Adrenal gland (tissue), 12 donors: ENCODE measurements around the gene RNF20. TPM values are rescaled to one million over a fixed set of nuclear protein-coding genes. Genes with fewer than 3 reads are reported as not detected.
"Not testable (repeated sequence)": the region's sequence is repeated elsewhere in the genome, so short reads cannot be mapped to it uniquely, and the experiment has no call there.

Source experiments
- DNase-seq, 7 donors: peaks; one replicate each; pipeline ENCODE4 v3.0.0-alpha.2; 2019 to 2020
- H3K27ac ChIP-seq, 5 donors: fragments of 200-600 bp; sonication (generic) in 4 of 5; 1 replicate in 3 of 5; 2 replicates in 2 of 5; pipeline versions ENCODE4 v1.5.1 to v1.8.0; 2016 to 2020; ENCODE audit warnings: mild to moderate bottlenecking in 1 of 5
- H3K27me3 ChIP-seq: fragments of 200-600 bp; 2 replicates; pipeline ENCODE4 v1.8.0; 2021
- H3K36me3 ChIP-seq, 2 donors: fragments of 200-600 bp; replicated peaks in 1 of 2; 1 replicate in 1 of 2; 2 replicates in 1 of 2; pipeline versions ENCODE4 v1.5.1 to v1.8.0; 2018 to 2022
- H3K4me1 ChIP-seq, 2 donors: fragments of 200-600 bp; replicated peaks in 1 of 2; 1 replicate in 1 of 2; 2 replicates in 1 of 2; pipeline versions ENCODE4 v1.5.1 to v1.8.0; 2018 to 2021
- H3K4me3 ChIP-seq, 4 donors: fragments of 200-600 bp; sonication (generic) in 3 of 4; one replicate each; pipeline ENCODE4 v1.5.1; 2016 to 2018
- H3K9me3 ChIP-seq, 3 donors: fragments of 200-600 bp; sonication (generic) in 1 of 3; replicated peaks in 1 of 3; 1 replicate in 2 of 3; 2 replicates in 1 of 3; pipeline versions ENCODE4 v1.5.1 to v1.8.0; 2016 to 2021
- POLR2A ChIP-seq, 2 donors: fragments of 450-650 bp; IDR thresholded peaks; one replicate each; pipeline ENCODE4 v1.6.1; 2017; ENCODE audit warnings: antibody characterized with exemption in 2 of 2, mild to moderate bottlenecking in 2 of 2, moderate library complexity in 1 of 2
- WGBS, 4 donors: extraction: QIAGEN DNeasy Blood & Tissue Kit in 2 of 4; methylation state at CpG; one replicate each; pipeline versions ENCODE4 v1.1.5 to v1.1.7; 2013 to 2017; 5-methylcytosine and 5-hydroxymethylcytosine counted together
- intact Hi-C, 2 donors: fragments of 100-400 bp; cut with DNase I; formaldehyde crosslinking; loops; one replicate each; pipeline versions ENCODE4 v1.14.1 to v1.15.0; 2022 to 2023
- polyA plus RNA-seq, 3 donors: library from polyadenylated mRNA; stranded (reverse); fragments of 200-250 nt in 2 of 3; fragments of 350-450 nt in 1 of 3; fragmentation: Illumina TruSeq in 1 of 3; extraction: RNeasy Lipid Tissue Mini Kit (QIAGEN cat#74804) in 1 of 3; gene quantifications; one replicate each; pipeline ENCODE4 v1.2.3, GENCODE V29; 2013 to 2014
- total RNA-seq, 9 donors: library from RNA; depleted of rRNA in 4 of 9; stranded (reverse); fragments of >200 nt in 4 of 9; fragments of 120-200 nt in 1 of 9; fragmentation: NEBNext Ultra II Directional in 1 of 9; extraction: Animal tissue kit (Norgen Biotek cat#: 25700) in 1 of 9; gene quantifications; one replicate each; pipeline versions ENCODE4 v1.1.0 to v1.2.4, GENCODE V29; 2013 to 2023
- TF ChIP-seq, protein P1 (sequence below), 6 experiments: fragments of 450-650 bp in 4 of 6; fragments of 200-600 bp in 2 of 6; sonication (generic) in 1 of 6; IDR thresholded peaks; 1 replicate in 5 of 6; 2 replicates in 1 of 6; pipeline versions ENCODE4 v1.5.1 to v1.8.0; 2016 to 2021; ENCODE audit warnings: antibody characterized with exemption in 6 of 6, mild to moderate bottlenecking in 2 of 6, moderate library complexity in 1 of 6
- donor health status: healthy with polysubstance abuse.
- donor health status: Bipolar disorder and iron deficiency.
- donor health status: DM: yes; HTN: yes; CAD: no.
- donor health status: DM: no; HTN: no; CAD: no.
- donor health status: DM: no; HTN: no; CAD: no.
- donor health status: DM: yes; HTN: yes; CAD: no.

The RNF20 gene
- total and polyA plus RNA-seq, 12 donors = 13.5 to 46.8 (median 27.8) TPM

DNA sequence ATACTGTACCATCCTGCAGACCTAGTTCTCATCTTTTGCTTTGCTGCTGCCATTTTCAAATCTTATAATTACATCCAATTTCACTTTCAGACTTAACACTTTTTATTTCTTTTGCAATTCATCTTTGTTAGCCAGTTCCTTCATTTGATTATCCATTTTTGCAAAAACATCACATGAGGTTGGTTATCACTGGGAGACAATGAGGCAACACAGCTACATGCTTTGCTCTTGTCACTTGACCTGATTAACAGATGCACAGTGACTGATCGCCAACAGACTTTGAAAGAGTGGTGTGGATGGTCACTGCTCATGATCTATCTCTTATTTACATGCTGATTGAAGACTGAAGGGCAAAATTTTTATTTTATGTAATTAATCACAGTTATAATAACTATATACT is 17.0 kb upstream of the RNF20 start:
- Histone ChIP-seq H3K27me3 (no peaks in the 10 kb centered on the region), H3K4me1 (peaks cover 0 to 17% of the 10 kb centered on the region in 2 donors), H3K27ac (no peak overlapping the region), H3K9me3 (no peaks in the 10 kb centered on the region), H3K4me3 (no peak overlapping the region), H3K36me3 (no peaks in the 10 kb centered on the region)
- WGBS, 4 donors = 74 to 86% (median 81%) methylated on average over 1 of the region's 1 CpG
- TF ChIP-seq, protein P1, sequence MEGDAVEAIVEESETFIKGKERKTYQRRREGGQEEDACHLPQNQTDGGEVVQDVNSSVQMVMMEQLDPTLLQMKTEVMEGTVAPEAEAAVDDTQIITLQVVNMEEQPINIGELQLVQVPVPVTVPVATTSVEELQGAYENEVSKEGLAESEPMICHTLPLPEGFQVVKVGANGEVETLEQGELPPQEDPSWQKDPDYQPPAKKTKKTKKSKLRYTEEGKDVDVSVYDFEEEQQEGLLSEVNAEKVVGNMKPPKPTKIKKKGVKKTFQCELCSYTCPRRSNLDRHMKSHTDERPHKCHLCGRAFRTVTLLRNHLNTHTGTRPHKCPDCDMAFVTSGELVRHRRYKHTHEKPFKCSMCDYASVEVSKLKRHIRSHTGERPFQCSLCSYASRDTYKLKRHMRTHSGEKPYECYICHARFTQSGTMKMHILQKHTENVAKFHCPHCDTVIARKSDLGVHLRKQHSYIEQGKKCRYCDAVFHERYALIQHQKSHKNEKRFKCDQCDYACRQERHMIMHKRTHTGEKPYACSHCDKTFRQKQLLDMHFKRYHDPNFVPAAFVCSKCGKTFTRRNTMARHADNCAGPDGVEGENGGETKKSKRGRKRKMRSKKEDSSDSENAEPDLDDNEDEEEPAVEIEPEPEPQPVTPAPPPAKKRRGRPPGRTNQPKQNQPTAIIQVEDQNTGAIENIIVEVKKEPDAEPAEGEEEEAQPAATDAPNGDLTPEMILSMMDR (IDR thresholded peaks at IDR 0.05) = no peak
- TF ChIP-seq POLR2A (IDR thresholded peaks at IDR 0.05) = no peak
- intact Hi-C loops = no loop called here
- no peak for DNase-seq

DNA sequence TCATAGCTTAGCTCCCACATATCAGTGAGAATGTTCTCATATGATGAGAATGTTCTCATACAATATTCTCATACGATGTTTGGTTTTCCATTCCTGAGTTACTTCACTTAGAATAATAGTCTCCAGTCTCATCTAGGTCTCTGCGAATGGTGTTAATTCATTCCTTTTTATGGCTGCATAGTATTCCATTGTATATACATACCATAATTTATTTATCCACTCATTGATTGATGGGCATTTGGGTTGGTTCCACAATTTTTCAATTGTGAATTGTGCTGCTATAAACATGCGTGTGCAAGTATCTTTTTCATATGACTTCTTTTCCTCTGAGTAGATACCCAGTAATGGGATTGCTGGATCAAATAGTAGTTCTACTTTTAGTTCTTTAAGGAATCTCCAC is 15.2 kb upstream of the RNF20 start:
- DNase-seq, intact Hi-C loops, H3K36me3 ChIP-seq, H3K9me3 ChIP-seq, H3K27me3 ChIP-seq, H3K4me3 ChIP-seq, H3K27ac ChIP-seq: not testable (repeated sequence)
- H3K4me1 ChIP-seq = peaks cover 0 to 15% of the 10 kb centered on the region in 2 donors
- WGBS, 4 donors = 88 to 91% (median 90%) methylated on average over 3 of the region's 3 CpGs

DNA sequence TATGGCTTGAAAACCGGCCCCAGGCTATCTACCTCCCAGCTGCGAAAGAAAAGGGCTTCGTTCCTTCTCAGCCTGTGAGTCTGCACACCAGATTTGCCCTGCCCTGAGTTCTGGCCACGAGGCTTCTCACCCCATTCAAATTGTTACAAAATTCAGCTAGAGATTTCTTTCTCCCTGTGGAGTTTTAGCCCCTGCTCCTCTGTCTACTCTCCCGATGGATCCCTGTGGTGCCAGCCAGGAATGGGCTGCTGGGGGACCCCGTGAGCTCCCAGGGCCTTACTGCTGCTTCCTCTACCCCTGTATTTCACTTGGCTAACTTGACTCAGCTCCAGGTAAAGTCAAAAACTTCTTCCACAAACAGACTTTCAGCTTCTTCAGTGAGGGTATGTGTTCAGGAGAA is 9.3 kb upstream of the RNF20 start:
- WGBS, 4 donors = 73 to 88% (median 87%) methylated on average over 5 to 6 of the region's 6 CpGs
- H3K9me3 ChIP-seq = no peaks in the 10 kb centered on the region
- DNase-seq = no peak
- no peak overlapping the region for H3K4me3 ChIP-seq
- H3K27ac ChIP-seq = no peak overlapping the region
- H3K27me3 ChIP-seq = no peaks in the 10 kb centered on the region
- no peaks in the 10 kb centered on the region for H3K36me3 ChIP-seq
- TF ChIP-seq, protein P1 (IDR thresholded peaks at IDR 0.05) = no peak
- TF ChIP-seq POLR2A (IDR thresholded peaks at IDR 0.05) = no peak
- no peaks in the 10 kb centered on the region for H3K4me1 ChIP-seq
- intact Hi-C loops = loop anchor here in 1 of 2 donors (5.0 kb wide), 1 partner anchor 57 kb away; no protein-coding TSS in a partner anchor

DNA sequence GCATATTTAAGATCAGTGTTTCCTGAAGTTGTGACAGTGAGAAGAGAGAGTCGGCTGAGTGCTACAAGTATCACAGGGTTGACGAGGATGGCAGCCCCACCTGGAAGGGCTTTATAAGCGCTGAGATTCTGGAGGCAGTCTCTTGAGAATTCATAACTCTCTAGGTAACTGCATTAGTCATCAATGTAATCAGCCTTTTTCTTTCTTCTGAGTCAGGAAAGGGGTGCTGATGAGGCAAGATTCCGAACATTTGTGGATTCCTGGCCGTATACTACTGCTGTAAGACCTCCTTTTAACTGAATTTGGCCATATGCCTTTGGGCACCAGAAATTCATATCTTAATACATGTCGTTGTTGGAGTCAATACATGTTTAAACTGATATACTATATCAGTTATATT is 6.6 kb upstream of the RNF20 start:
- no peaks in the 10 kb centered on the region for H3K4me1 ChIP-seq
- intact Hi-C loops = no loop called here
- no peak overlapping the region for H3K27ac ChIP-seq
- no peaks in the 10 kb centered on the region for H3K36me3 ChIP-seq
- no peak overlapping the region for H3K4me3 ChIP-seq
- H3K27me3 ChIP-seq = no peaks in the 10 kb centered on the region
- no peak for DNase-seq
- no peak for TF ChIP-seq POLR2A (IDR thresholded peaks at IDR 0.05)
- TF ChIP-seq, protein P1 (IDR thresholded peaks at IDR 0.05) = no peak
- no peaks in the 10 kb centered on the region for H3K9me3 ChIP-seq
- WGBS, 4 donors = 72 to 78% (median 75%) methylated on average over 6 of the region's 6 CpGs

DNA sequence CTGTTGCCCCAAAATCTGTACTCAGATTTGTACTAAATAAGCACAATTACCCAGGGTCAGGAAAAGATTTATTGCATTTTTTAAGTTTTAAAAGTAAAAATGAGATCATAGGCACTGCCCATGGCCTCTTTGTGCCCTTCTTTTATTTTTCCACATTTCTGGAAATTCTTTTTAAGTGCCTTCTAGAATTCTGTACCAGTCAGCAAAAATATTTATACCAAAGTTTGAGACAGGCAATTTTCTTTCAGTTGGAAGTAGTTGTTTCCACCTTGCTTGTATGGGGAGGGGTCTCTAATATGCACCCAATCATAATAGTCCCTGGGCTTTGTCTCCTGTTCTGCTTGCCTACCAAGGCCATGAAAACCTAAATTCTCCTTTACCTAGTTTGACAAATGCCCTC is 5.6 kb upstream of the RNF20 start:
- Histone ChIP-seq H3K4me3 (no peak overlapping the region), H3K36me3 (no peaks in the 10 kb centered on the region), H3K4me1 (no peaks in the 10 kb centered on the region), H3K27me3 (no peaks in the 10 kb centered on the region), H3K27ac (no peak overlapping the region), H3K9me3 (no peaks in the 10 kb centered on the region)
- no peak for DNase-seq
- TF ChIP-seq, protein P1 (IDR thresholded peaks at IDR 0.05) = no peak
- TF ChIP-seq POLR2A (IDR thresholded peaks at IDR 0.05) = no peak
- intact Hi-C loops = no loop called here
